H1 (cell line): ENCODE measurements around the gene GNG7. TPM values are rescaled to one million over a fixed set of nuclear protein-coding genes. Genes with fewer than 3 reads are reported as not detected.

ENCODE experiments used
- JUND ChIP-seq: IDR thresholded peaks from 2 replicates; pipeline ENCODE4 v1.6.1; 2011; ENCODE audit warnings: mild to moderate bottlenecking, improper control_type of control experiment, low read length
- RFX5 ChIP-seq: IDR thresholded peaks from 2 replicates; pipeline ENCODE4 v1.6.1; 2011; ENCODE audit warnings: low read depth, low read length, improper control_type of control experiment, borderline replicate concordance
- TBP ChIP-seq: IDR thresholded peaks from 2 replicates; pipeline ENCODE4 v1.6.1; 2011; ENCODE audit warnings: low read depth, low read length, improper control_type of control experiment
- polyA plus RNA-seq, 7 experiments: library from polyadenylated mRNA; depleted of rRNA in 3 of 7; stranded (reverse) in 5 of 7; unstranded in 2 of 7; fragments of >200 nt in 5 of 7; fragments of 200-250 nt in 2 of 7; gene quantifications; 1 replicate in 5 of 7; 2 replicates in 1 of 7; 4 replicates in 1 of 7; pipeline versions ENCODE4 v1.2.1 to v1.2.3, GENCODE V29; 2011 to 2013; ENCODE audit warnings: missing spikeins in 2 of 7, mixed read lengths in 2 of 7
- total RNA-seq: library from RNA; stranded (reverse); fragmentation: NEBNext Ultra II Directional; extraction: Animal tissue kit (Norgen Biotek cat#: 25700); gene quantifications from 2 replicates; pipeline ENCODE4 v1.2.1, GENCODE V29; 2021

The GNG7 gene
- total and polyA plus RNA-seq, 2 of the 8 experiments (the other 6 are each of a cell fraction or from before 2014, with no cell fraction given) = 2.8 to 7.8 TPM

DNA sequence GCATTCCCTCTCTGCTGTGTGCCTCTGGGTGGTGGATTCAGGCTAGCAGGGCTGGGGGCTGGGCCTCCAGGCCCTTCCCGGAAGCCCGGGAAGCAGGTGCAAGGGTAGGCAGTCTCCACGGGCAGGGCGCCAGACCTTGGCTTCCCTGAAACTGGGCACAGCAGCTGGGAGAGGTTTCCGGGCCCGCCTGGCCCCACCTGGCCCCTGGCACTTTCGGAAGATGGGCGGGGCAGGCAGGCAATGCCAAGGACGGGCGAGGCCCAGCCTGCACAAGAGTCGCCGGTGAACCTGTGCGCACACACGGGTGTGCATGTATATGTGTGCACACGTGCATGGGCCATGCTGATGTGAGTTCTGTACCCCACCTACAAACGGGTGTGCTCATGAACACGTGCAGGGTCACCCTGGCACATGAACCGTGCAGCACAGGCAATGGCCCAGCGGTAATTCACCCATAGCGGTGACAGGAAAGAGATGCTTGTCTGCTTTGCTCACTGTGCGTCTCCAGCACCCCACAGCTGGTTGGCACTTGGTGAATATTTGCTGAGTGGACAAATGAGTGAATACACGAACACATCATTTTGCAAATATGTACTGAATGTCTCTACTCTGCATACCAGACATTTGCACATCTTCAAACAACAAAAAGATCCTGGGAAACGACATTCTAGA lies 211.2 kb downstream of the GNG7 start (continued):
- TF ChIP-seq RFX5 (no peak), JUND (no peak), TBP (no peak)
